Measurements from ENCODE around the gene PRDX2. TPM values are rescaled to one million over a fixed set of nuclear protein-coding genes. Genes with fewer than 3 reads are reported as not detected.
"Not testable (repeated sequence)": the region's sequence is repeated elsewhere in the genome, so short reads cannot be mapped to it uniquely, and the experiment has no call there.

PRDX2 gene
- total and polyA plus RNA-seq, 7 experiments from 2014 or later: 75.1 to 359 (median 118) TPM

DNA sequence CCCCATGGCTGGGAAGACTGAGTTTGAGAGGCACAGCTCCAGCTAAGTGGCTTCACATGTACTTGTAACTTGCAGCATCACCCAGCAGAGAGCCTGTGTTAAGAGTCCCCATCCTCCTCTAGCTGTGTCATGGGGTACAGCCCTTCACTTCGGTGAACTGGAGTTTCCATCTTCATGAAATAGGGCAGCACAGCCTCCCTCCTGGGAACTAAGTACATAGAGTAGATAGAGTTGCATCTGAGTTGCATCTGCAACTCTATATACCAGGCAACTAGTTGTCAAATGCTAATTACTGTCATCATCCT lies 1.2 kb downstream of the PRDX2 start:
- Histone ChIP-seq H3K4me1 (ENCODE audit: control insufficient read depth in 2 of 2, insufficient read depth in 2 of 2, low read length in 2 of 2) (peaks cover 13 to 23% of the 10 kb centered on the region in 2 donors), H3K4me3 (ENCODE audit: low read length) (peak overlapping the region; percentile 88), H3K36me3 (ENCODE audit: control insufficient read depth in 2 of 3, insufficient read depth in 3 of 3, low read length in 3 of 3) (peaks cover 0 to 28% (median 5%) of the 10 kb centered on the region in 3 experiments), H3K27me3 (ENCODE audit: control insufficient read depth in 2 of 2, insufficient read depth in 2 of 2, low read length in 2 of 2) (no peaks in the 10 kb centered on the region), H3K27ac (ENCODE audit: low read depth, low read length) (peak overlapping the region; percentile 86), H3K9me3 (ENCODE audit: control insufficient read depth in 2 of 3, low read length in 3 of 3) (no peaks in the 10 kb centered on the region)
- Mint-ChIP-seq H3K36me3 (peaks cover 0 to 9% (median 0%) of the 10 kb centered on the region in 5 donors), H3K9me3 (no peaks in the 10 kb centered on the region), H3K4me1 (peaks cover 20 to 38% (median 33%) of the 10 kb centered on the region in 7 donors), H3K4me3 (peak overlapping the region; percentile 85 to 92 (median 88)), H3K27ac (peak overlapping the region; percentile 30 to 82 (median 75)), H3K27me3 (peaks cover 0 to 6% (median 0%) of the 10 kb centered on the region in 5 donors)
- POLR2A ChIA-PET: interaction anchor here (0.6 to 5.1 kb wide), 9 partner anchors 8 to 185 kb away, joined by 3 to 31 read pairs (median 5); partner anchors contain the start of genes GET3 and JUNB
- ATAC-seq: no peak
- intact Hi-C loops (cut with micrococcal nuclease): loop anchor here (2.0 to 5.0 kb wide), 2 partner anchors 37 to 66 kb away; partner anchors contain the start of genes MAST1 (in 1 of the 2) and TRIR (in 1 of the 2)
- DNase-seq: no peak
- CTCF ChIA-PET: interaction anchor here (0.9 to 9.8 kb wide), 4 partner anchors 8 to 47 kb away, joined by 6 to 169 read pairs (median 60); partner anchors contain the start of gene HOOK2

DNA sequence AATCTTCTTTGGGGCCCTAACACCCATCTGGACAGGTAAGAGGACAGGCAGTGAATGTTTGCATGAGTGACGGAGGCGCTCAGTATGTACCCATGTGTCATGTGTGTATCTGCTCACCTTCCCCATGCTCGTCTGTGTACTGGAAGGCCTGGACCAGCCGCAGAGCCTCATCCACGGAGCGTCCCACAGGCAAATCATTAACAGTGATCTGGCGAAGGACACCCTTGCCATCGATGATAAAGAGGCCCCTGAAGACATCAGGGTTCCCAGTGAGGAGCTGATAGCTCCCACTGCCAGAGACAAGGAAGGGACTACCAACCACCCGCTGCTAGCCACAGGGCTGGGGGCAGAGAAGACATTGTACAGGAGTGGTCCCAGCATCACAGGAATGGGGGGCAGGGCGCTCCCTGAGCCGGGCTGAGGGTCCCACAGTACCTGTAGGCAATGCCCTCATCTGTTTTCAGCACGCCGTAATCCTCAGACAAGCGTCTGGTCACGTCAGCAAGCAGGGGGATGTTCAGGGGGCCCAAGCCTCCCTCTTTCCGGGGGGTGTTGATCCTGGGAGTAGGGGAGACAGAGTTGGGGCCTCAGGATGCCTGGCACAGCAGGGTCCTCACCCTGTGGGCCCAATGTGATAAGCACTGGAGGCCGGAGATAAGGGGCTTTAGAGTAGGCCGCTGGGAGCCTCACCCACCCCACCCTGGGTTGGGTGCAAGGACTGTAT lies 1.7 kb downstream of the PRDX2 start:
- H3K4me1 ChIP-seq (ENCODE audit: control insufficient read depth in 2 of 2, insufficient read depth in 2 of 2, low read length in 2 of 2): peaks cover 15 to 24% of the 10 kb centered on the region in 2 donors
- Mint-ChIP-seq H3K27ac (peak overlapping the region in 6 of 9 donors; percentile 8 to 82 (median 48)), H3K4me1 (peaks cover 20 to 40% (median 33%) of the 10 kb centered on the region in 7 donors), H3K9me3 (no peaks in the 10 kb centered on the region), H3K36me3 (peaks cover 0 to 9% (median 0%) of the 10 kb centered on the region in 5 donors), H3K4me3 (peak overlapping the region; percentile 42 to 92 (median 88)), H3K27me3 (peaks cover 0 to 6% (median 0%) of the 10 kb centered on the region in 5 donors)
- CTCF ChIA-PET: interaction anchor here (0.7 to 9.8 kb wide), 6 partner anchors 23 to 67 kb away, joined by 3 to 169 read pairs (median 24); partner anchors contain the start of gene HOOK2
- peak overlapping the region; percentile 88 for H3K4me3 ChIP-seq (ENCODE audit: low read length)
- peaks cover 0 to 28% (median 5%) of the 10 kb centered on the region in 3 experiments for H3K36me3 ChIP-seq (ENCODE audit: control insufficient read depth in 2 of 3, insufficient read depth in 3 of 3, low read length in 3 of 3)
- no peaks in the 10 kb centered on the region for H3K27me3 ChIP-seq (ENCODE audit: control insufficient read depth in 2 of 2, insufficient read depth in 2 of 2, low read length in 2 of 2)
- POLR2A ChIA-PET: interaction anchor here (0.6 to 5.1 kb wide), 10 partner anchors 8 to 185 kb away, joined by 3 to 31 read pairs (median 4); partner anchors contain the start of genes GET3 and JUNB
- H3K9me3 ChIP-seq (ENCODE audit: control insufficient read depth in 2 of 3, low read length in 3 of 3): no peaks in the 10 kb centered on the region
- intact Hi-C loops (cut with micrococcal nuclease): loop anchor here (2.0 to 5.0 kb wide), 2 partner anchors 37 to 65 kb away; partner anchors contain the start of genes MAST1 (in 1 of the 2) and TRIR (in 1 of the 2)
- H3K27ac ChIP-seq (ENCODE audit: low read depth, low read length): peak overlapping the region; percentile 86
- no peak for ATAC-seq
- no peak for DNase-seq

DNA sequence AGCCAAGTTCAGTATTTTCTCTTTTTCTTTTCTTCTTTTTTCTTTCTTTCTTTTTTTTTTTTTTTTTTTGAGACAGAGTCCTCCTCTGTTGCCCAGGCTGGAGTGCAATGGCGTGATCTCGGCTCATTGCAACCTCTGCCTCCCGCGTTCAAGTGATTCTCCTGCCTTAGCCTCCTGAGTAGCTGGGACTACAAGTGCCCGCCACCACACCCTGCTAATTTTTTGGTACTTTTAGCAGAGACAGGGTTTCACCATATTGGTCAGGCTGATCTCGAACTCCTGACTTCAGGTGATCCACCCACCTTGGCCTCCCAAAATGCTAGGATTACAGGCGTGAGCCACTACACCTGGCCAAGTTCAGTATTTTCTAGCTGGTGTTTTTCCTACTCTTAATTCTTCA lies 4.0 kb downstream of the PRDX2 start:
- intact Hi-C loops (cut with micrococcal nuclease): loop anchor here in 1 of 2 donors (2.0 kb wide), 2 partner anchors 49 to 75 kb away; partner anchors contain the start of gene TNPO2
- H3K4me3 Mint-ChIP-seq; DNase-seq; H3K9me3 Mint-ChIP-seq; ATAC-seq; H3K4me3 ChIP-seq (ENCODE audit: low read length); H3K27me3 ChIP-seq (ENCODE audit: control insufficient read depth in 2 of 2, insufficient read depth in 2 of 2, low read length in 2 of 2); H3K27me3 Mint-ChIP-seq; H3K27ac ChIP-seq (ENCODE audit: low read depth, low read length); H3K9me3 ChIP-seq (ENCODE audit: control insufficient read depth in 2 of 3, low read length in 3 of 3): not testable (repeated sequence)
- peaks cover 25 to 48% (median 43%) of the 10 kb centered on the region in 7 donors for H3K4me1 Mint-ChIP-seq
- H3K27ac Mint-ChIP-seq: peak overlapping the region in 3 of 9 donors; percentile 1 to 12 (median 8)
- POLR2A ChIA-PET: interaction anchor here (0.6 to 8.4 kb wide), 4 partner anchors 19 to 64 kb away, joined by 3 to 621 read pairs (median 4); partner anchors contain the start of gene HOOK2
- H3K36me3 Mint-ChIP-seq: peaks cover 0 to 14% (median 0%) of the 10 kb centered on the region in 5 donors
- Histone ChIP-seq H3K36me3 (ENCODE audit: control insufficient read depth in 2 of 3, insufficient read depth in 3 of 3, low read length in 3 of 3) (peaks cover 0 to 35% (median 5%) of the 10 kb centered on the region in 3 experiments), H3K4me1 (ENCODE audit: control insufficient read depth in 2 of 2, insufficient read depth in 2 of 2, low read length in 2 of 2) (peaks cover 24 to 34% of the 10 kb centered on the region in 2 donors)
- CTCF ChIA-PET: interaction anchor here (0.7 to 9.8 kb wide), 8 partner anchors 8 to 88 kb away, joined by 3 to 169 read pairs (median 3); partner anchors contain the start of genes HOOK2 and TNPO2

DNA sequence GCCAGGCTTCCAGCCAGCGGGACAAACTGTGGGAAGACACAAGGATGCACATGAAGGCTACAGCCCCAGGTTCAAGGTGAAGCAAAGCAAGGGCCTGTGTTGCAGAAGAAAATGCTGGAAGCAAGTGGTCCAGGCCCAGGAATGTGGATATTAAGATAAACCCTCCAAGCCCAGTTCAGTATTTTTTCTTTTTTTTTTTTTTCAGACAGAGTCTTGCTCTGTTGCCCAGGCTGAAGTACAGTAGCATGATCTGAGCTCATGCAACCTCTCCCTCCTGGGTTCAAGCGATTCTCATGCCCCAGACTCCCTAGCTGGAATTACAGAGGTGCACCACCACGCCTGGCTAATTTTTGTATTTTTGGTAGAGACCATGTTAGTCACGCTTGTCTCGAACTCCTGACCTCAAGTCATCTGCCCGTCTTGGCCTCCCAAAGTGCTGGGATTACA lies 4.4 kb downstream of the PRDX2 start:
- peaks cover 20 to 44% (median 39%) of the 10 kb centered on the region in 7 donors for H3K4me1 Mint-ChIP-seq
- ChIA-PET POLR2A (interaction anchor here (0.6 to 8.4 kb wide), 6 partner anchors 11 to 64 kb away, joined by 3 to 621 read pairs (median 4); partner anchors contain the start of gene HOOK2), CTCF (interaction anchor here (0.6 to 9.8 kb wide), 11 partner anchors 8 to 109 kb away, joined by 3 to 169 read pairs (median 3); partner anchors contain the start of genes HOOK2 and TNPO2)
- peaks cover 0 to 39% (median 5%) of the 10 kb centered on the region in 3 experiments for H3K36me3 ChIP-seq (ENCODE audit: control insufficient read depth in 2 of 3, insufficient read depth in 3 of 3, low read length in 3 of 3)
- H3K27ac ChIP-seq (ENCODE audit: low read depth, low read length): no peak overlapping the region
- H3K4me1 ChIP-seq (ENCODE audit: control insufficient read depth in 2 of 2, insufficient read depth in 2 of 2, low read length in 2 of 2): peaks cover 21 to 31% of the 10 kb centered on the region in 2 donors
- DNase-seq: no peak
- no peak overlapping the region for H3K4me3 ChIP-seq (ENCODE audit: low read length)
- H3K27ac Mint-ChIP-seq: peak overlapping the region in 4 of 9 donors; percentile 12 to 96 (median 55)
- ATAC-seq: no peak
- peaks cover 0 to 15% (median 0%) of the 10 kb centered on the region in 5 donors for H3K36me3 Mint-ChIP-seq
- H3K27me3 ChIP-seq (ENCODE audit: control insufficient read depth in 2 of 2, insufficient read depth in 2 of 2, low read length in 2 of 2): no peaks in the 10 kb centered on the region
- no peaks in the 10 kb centered on the region for H3K9me3 ChIP-seq (ENCODE audit: control insufficient read depth in 2 of 3, low read length in 3 of 3)
- intact Hi-C loops (cut with micrococcal nuclease): loop anchor here in 1 of 2 donors (2.0 kb wide), 2 partner anchors 50 to 74 kb away; partner anchors contain the start of gene TNPO2
- H3K4me3 Mint-ChIP-seq: no peak overlapping the region
- H3K27me3 Mint-ChIP-seq: peaks cover 0 to 2% (median 0%) of the 10 kb centered on the region in 5 donors
- H3K9me3 Mint-ChIP-seq: peaks cover 0 to 14% (median 0%) of the 10 kb centered on the region in 11 donors

DNA sequence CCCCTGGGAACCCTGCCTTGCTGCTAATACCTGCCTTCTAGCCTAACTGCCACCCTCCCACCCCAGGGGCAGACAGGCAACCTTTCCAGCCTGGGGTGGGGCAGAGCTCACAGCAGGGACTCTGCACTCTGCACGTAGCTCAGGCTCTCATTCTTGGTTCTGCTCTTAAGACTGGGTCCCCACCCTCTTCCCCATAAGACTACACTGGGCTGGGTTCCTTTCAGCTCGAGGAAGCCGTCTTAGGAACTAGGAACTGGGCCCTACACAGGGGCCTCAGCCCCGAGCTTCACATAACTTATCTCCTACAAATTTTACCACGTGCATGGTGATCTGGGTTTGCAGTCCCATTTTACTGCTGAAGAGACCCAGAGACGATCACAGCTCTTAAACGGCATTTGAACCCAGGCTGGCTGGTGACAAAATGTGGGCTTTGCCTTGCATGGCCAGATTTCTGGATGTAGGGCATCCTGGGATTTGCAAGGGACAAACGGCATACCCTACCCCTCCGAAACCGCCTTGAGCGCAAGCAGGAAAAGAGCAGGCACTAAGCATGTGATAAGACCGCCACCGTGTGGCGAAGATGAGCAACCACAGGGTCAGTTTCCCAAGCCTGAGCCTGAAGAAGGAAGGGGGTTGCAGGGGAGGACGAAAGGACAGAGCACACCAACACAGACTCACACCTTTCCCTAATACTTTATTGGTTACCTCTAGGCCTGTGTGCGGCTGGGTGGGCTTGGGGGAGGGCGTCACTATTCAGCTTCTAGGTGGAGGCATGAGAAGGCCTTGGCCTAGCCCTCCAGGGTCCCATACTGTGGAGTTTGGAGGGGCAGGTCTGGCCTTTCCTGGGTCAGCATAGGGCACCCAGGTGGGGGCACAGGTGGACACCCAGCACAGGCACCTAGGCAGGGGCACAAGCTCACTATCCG lies 5.2 kb downstream of the PRDX2 start:
- DNase-seq (peak; percentile 68 to 86 (median 79)), ATAC-seq (peak; percentile 14)
- intact Hi-C loops (cut with micrococcal nuclease): loop anchor here (1.0 to 2.0 kb wide), 8 partner anchors 19 to 120 kb away; partner anchors contain the start of gene TNPO2 (in 1 of the 2)
- POLR2A ChIA-PET: interaction anchor here (0.6 to 8.4 kb wide), 15 partner anchors 10 to 182 kb away, joined by 3 to 621 read pairs (median 3); partner anchors contain the start of genes GET3, HOOK2, RNASEH2A and TNPO2
- Mint-ChIP-seq H3K9me3 (peaks cover 0 to 19% (median 0%) of the 10 kb centered on the region in 11 donors), H3K4me3 (peak overlapping the region; percentile 55 to 87 (median 80)), H3K27me3 (peaks cover 0 to 2% (median 0%) of the 10 kb centered on the region in 5 donors), H3K4me1 (peaks cover 19 to 42% (median 37%) of the 10 kb centered on the region in 7 donors), H3K36me3 (peaks cover 0 to 15% (median 0%) of the 10 kb centered on the region in 5 donors), H3K27ac (peak overlapping the region; percentile 87 to 100 (median 91))
- H3K9me3 ChIP-seq (ENCODE audit: control insufficient read depth in 2 of 3, low read length in 3 of 3): no peaks in the 10 kb centered on the region
- CTCF ChIA-PET: interaction anchor here (0.6 to 9.8 kb wide), 16 partner anchors 10 to 169 kb away, joined by 3 to 169 read pairs (median 7); partner anchors contain the start of gene HOOK2
- peaks cover 0 to 43% (median 5%) of the 10 kb centered on the region in 3 experiments for H3K36me3 ChIP-seq (ENCODE audit: control insufficient read depth in 2 of 3, insufficient read depth in 3 of 3, low read length in 3 of 3)
- H3K4me1 ChIP-seq (ENCODE audit: control insufficient read depth in 2 of 2, insufficient read depth in 2 of 2, low read length in 2 of 2): peaks cover 21 to 30% of the 10 kb centered on the region in 2 donors
- peak overlapping the region; percentile 56 for H3K27ac ChIP-seq (ENCODE audit: low read depth, low read length)
- no peaks in the 10 kb centered on the region for H3K27me3 ChIP-seq (ENCODE audit: control insufficient read depth in 2 of 2, insufficient read depth in 2 of 2, low read length in 2 of 2)
- H3K4me3 ChIP-seq (ENCODE audit: low read length): peak overlapping the region; percentile 44

Measured in naive thymus-derived CD4-positive, alpha-beta T cell (primary cell).